ENCODE results near the gene NFIX. TPM values are rescaled to one million over a fixed set of nuclear protein-coding genes. Genes with fewer than 3 reads are reported as not detected.

NFIX gene
- total and polyA plus RNA-seq, 2 of the 13 experiments (the other 11 are each of a cell fraction or from before 2014, with no cell fraction given): 3.4 to 5.4 TPM

- peak; percentile 69 for TF ChIP-seq ZBTB7B (CRISPR knock-in tag; IDR thresholded peaks at IDR 0.05)
- no peak for TF ChIP-seq HCFC1 (IDR thresholded peaks at IDR 0.05; ENCODE audit: low read depth, low read length)
- TF ChIP-seq RORA (CRISPR knock-in tag; IDR thresholded peaks at IDR 0.05): no peak
- TF ChIP-seq, protein P1, sequence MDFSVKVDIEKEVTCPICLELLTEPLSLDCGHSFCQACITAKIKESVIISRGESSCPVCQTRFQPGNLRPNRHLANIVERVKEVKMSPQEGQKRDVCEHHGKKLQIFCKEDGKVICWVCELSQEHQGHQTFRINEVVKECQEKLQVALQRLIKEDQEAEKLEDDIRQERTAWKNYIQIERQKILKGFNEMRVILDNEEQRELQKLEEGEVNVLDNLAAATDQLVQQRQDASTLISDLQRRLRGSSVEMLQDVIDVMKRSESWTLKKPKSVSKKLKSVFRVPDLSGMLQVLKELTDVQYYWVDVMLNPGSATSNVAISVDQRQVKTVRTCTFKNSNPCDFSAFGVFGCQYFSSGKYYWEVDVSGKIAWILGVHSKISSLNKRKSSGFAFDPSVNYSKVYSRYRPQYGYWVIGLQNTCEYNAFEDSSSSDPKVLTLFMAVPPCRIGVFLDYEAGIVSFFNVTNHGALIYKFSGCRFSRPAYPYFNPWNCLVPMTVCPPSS (IDR thresholded peaks at IDR 0.05): no peak
- peak; percentile 39; the same call in 1 of the 2 replicates for TF ChIP-seq ZNF777 (CRISPR knock-in tag; IDR thresholded peaks at IDR 0.05)
- TF ChIP-seq ZNF484 (CRISPR knock-in tag; IDR thresholded peaks at IDR 0.05; ENCODE audit: borderline replicate concordance, low read depth): no peak
- TF ChIP-seq ZSCAN22 (CRISPR knock-in tag; IDR thresholded peaks at IDR 0.05): no peak
- TF ChIP-seq, protein P2, sequence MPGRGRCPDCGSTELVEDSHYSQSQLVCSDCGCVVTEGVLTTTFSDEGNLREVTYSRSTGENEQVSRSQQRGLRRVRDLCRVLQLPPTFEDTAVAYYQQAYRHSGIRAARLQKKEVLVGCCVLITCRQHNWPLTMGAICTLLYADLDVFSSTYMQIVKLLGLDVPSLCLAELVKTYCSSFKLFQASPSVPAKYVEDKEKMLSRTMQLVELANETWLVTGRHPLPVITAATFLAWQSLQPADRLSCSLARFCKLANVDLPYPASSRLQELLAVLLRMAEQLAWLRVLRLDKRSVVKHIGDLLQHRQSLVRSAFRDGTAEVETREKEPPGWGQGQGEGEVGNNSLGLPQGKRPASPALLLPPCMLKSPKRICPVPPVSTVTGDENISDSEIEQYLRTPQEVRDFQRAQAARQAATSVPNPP (CRISPR knock-in tag; IDR thresholded peaks at IDR 0.05): no peak
- no peak for TF ChIP-seq RFXANK (CRISPR knock-in tag; IDR thresholded peaks at IDR 0.05)
- TF ChIP-seq, protein P3, sequence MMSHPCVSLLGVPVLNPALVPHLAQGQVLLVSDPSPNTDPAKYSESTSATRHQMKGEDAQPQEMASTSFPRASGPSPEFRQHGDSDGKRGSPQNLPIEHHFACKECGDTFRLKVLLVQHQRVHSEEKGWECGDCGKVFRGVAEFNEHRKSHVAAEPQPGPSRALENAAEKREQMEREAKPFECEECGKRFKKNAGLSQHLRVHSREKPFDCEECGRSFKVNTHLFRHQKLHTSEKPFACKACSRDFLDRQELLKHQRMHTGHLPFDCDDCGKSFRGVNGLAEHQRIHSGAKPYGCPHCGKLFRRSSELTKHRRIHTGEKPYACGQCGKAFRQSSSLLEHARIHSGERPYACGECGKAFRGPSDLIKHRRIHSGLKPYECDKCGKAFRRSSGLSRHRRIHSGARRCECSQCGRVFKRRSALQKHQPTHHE (CRISPR knock-in tag; IDR thresholded peaks at IDR 0.05; ENCODE audit: borderline replicate concordance): no peak
- no peak for TF ChIP-seq LCORL (IDR thresholded peaks at IDR 0.05)
- peak; percentile 49; the same call in 1 of the 2 replicates for TF ChIP-seq LCORL (CRISPR knock-in tag; IDR thresholded peaks at IDR 0.05)
- TF ChIP-seq NFYB (CRISPR knock-in tag; IDR thresholded peaks at IDR 0.05): no peak
- TF ChIP-seq, protein P4, sequence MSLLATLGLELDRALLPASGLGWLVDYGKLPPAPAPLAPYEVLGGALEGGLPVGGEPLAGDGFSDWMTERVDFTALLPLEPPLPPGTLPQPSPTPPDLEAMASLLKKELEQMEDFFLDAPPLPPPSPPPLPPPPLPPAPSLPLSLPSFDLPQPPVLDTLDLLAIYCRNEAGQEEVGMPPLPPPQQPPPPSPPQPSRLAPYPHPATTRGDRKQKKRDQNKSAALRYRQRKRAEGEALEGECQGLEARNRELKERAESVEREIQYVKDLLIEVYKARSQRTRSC (CRISPR knock-in tag; IDR thresholded peaks at IDR 0.05; ENCODE audit: low read depth): no peak
- no peak for TF ChIP-seq ZHX2 (IDR thresholded peaks at IDR 0.05; ENCODE audit: low read depth)
- TF ChIP-seq ZHX2 (CRISPR knock-in tag; IDR thresholded peaks at IDR 0.05; ENCODE audit: borderline replicate concordance): no peak
- no peak for TF ChIP-seq HNF4G (IDR thresholded peaks at IDR 0.05; ENCODE audit: borderline replicate concordance, low read depth, low read length)
- no peak for TF ChIP-seq HNF4G (CRISPR knock-in tag; IDR thresholded peaks at IDR 0.05; ENCODE audit: borderline replicate concordance, low read depth)
- no peak for TF ChIP-seq ZNF253 (CRISPR knock-in tag; IDR thresholded peaks at IDR 0.05; ENCODE audit: borderline replicate concordance)
- peak; percentile 82 for TF ChIP-seq ZSCAN21 (CRISPR knock-in tag; IDR thresholded peaks at IDR 0.05; ENCODE audit: borderline replicate concordance)
These were observed 11.6 kb upstream of the NFIX start (continued) for GRCh38 chr19:12983542-12984142.
